Measurements from ENCODE around the gene SLC29A3.

Gene SLC29A3

DNA sequence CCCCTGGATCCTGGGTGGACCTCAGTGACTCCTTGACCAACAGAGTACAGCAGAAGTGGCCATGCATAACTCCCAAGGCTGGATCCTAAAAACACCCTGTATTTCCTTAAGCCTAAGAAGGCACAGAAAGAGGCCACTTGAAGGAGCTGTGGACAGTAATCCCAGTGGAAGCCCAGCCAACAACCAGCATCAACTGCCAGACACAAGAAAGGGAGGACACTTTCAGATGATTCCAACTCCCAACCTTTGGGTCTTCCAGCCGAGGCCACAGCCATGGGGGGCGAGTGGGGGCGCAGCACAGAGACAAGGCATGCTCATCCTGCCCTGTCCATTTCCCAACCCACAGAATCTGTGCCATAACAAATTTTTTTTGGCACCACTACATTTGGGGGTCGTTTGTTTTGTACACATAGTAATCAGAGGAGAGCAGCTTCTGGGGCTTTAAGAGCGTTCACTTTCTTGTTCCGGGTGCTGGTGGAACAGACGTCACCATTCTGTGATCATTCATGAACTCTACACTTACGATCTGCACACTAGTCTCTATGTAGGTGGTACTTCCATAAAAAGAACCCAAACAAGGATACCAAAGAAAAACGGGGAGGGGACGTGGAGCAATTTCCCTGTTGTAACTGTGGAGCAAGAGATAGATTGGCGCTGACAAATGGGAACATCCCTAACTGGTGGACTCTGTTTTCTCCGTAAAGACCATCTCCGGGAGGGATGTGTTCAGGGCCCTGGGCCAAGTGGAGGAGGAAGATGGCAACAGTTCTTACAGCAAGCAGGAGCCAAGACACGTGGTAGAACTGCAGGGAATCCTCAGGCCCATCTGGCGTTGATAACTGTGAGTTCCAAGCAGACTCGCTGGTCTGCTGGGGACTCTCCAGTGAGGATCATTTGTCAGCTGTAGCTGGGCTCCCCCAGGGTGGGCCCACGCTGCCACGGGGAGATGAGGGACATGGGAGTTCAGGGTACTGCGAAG lies 6.0 kb upstream of the SLC29A3 start:
- peaks cover 20 to 44% of the 10 kb centered on the region in 2 donors for H3K27me3 Mint-ChIP-seq

DNA sequence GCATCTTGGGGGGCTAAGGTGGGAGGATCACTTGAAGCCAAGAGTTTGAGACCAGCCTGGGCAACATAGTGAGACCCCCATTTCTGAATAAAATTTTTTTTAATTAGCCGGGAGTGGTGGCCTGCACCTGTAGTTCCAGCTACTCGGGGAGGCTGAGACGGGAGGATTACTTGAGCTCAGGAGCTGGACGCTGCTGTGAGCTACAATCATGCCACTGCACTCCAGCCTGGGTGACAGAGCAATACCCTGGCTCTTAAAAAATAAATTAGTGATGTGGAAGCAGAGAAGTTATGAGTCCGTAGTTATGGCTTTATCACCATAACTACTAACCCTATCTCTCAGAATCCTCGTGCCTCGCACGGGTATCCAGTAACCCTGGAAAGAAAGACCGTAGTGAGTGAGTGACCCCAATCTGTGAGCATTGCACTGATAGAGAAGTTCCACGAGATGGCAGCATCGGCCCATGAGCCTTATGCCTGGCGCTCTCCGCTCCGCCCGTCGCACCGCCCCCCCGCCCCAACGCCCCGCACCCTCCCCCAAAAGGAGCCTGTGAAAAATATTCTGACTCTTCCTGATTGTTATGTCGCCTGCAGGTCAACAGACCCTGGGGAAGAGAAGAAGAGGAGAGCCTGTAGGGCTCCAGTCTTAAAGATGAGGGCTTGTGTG lies 4.9 kb upstream of the SLC29A3 start:
- Mint-ChIP-seq H3K27me3 (peaks cover 16 to 37% of the 10 kb centered on the region in 2 donors), H3K27ac (no peak overlapping the region), H3K4me3 (peak overlapping the region in 1 of 2 donors; percentile 8), H3K36me3 (ENCODE audit: insufficient read depth) (peaks cover 7% of the 10 kb centered on the region), H3K4me1 (ENCODE audit: low read depth in 2 of 2) (peaks cover 4 to 6% of the 10 kb centered on the region in 2 donors), H3K9me3 (no peaks in the 10 kb centered on the region)
- DNase-seq: peak; percentile 41 to 52 (median 49)
- peak; percentile 45 for ATAC-seq (replicated peaks)

More for the DNA sequence above, 6.0 kb upstream of the SLC29A3 start:
- DNase-seq (no peak), ATAC-seq (replicated peaks) (no peak)
- Mint-ChIP-seq H3K36me3 (ENCODE audit: insufficient read depth) (no peaks in the 10 kb centered on the region), H3K4me3 (no peak overlapping the region), H3K4me1 (ENCODE audit: low read depth in 2 of 2) (no peaks in the 10 kb centered on the region), H3K27ac (no peak overlapping the region), H3K9me3 (no peaks in the 10 kb centered on the region)

DNA sequence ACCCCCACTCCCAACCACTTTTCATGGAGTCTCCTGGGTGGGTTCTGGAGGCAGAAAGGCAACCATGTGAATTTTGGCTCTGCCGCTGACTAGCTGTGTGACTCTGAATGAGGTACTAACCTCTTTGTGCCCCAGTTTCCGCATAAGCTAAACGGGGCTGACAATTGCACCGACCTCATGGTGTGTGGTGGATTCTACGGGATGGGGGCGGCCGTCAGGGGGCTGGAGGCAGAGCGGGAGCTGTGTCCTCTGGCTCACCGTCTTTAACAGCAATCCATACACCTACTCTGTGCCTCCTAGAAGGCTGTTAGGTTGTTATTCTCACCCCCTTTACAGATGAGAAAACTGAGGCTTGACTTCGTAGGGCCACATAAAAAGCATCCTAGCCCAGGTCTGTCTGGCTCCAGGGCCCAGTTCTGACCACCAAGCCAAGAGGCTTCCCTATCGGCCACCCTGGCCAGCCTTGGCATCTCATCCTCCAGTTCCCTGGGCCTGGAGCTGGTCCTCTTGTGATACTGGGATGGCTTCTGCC lies 4.3 kb upstream of the SLC29A3 start:
- Mint-ChIP-seq H3K4me3 (no peak overlapping the region), H3K36me3 (ENCODE audit: insufficient read depth) (peaks cover 12% of the 10 kb centered on the region), H3K27me3 (peaks cover 15 to 31% of the 10 kb centered on the region in 2 donors), H3K27ac (no peak overlapping the region), H3K9me3 (no peaks in the 10 kb centered on the region), H3K4me1 (ENCODE audit: low read depth in 2 of 2) (peaks cover 4 to 11% of the 10 kb centered on the region in 2 donors)
- DNase-seq (no peak), ATAC-seq (replicated peaks) (no peak)

DNA sequence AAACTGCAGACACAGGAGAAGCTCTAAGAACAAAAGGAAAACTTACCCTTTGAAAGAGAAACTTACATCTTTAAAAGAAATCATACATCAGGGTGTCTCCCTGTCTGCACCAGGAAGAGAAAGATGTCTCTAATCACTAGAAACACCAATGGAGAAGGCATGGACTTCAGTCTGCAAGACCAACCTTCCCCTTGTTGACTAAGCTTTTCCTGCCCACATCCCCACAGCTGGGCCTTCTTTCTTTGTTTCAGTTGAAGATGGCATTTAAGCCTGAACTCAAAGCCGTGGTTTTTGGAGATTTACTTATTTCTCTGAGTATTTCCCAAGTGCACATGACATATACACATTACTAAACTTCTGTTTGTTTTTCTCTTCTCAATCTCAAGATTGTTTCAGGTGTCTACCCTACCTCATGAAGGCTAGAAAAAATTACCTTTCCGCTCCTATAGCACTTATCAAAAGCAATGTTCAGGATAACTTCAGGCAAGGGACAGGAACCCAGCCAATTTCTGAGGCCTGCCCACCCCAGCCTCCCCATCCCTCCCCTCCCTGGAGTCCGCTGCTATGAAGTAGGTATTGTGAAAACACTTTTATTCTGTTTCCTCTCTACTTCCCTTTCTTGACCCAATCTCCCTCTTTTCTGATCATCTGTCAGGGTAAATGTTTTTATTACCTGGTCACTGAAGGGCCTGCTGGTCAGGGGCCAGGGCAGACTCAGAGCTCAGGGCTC lies 2.8 kb upstream of the SLC29A3 start:
- Mint-ChIP-seq H3K27ac (no peak overlapping the region), H3K9me3 (no peaks in the 10 kb centered on the region), H3K36me3 (ENCODE audit: insufficient read depth) (peaks cover 12% of the 10 kb centered on the region), H3K27me3 (peaks cover 15 to 17% of the 10 kb centered on the region in 2 donors), H3K4me1 (ENCODE audit: low read depth in 2 of 2) (peaks cover 10 to 18% of the 10 kb centered on the region in 2 donors), H3K4me3 (no peak overlapping the region)
- no peak for DNase-seq
- no peak for ATAC-seq (replicated peaks)

DNA sequence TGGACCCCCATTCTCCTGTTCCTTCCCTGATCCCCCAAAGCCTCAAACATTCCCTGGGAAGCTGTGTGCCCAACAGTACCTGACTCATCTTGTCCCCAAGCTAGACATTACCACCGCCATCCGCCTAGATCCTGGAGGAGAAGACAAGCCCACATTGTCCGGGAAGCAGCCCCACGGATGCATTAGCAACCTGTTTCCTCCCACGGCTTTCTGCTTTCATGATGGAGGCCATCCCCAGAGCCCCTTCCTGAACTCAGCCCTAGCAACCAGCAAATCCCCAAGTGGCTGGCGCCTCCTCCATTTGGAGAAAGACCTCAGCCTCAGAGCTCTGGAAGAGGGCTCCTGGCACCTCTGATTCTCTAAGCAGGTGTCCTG lies 2.3 kb upstream of the SLC29A3 start:
- H3K27ac Mint-ChIP-seq: no peak overlapping the region
- H3K36me3 Mint-ChIP-seq (ENCODE audit: insufficient read depth): peaks cover 12% of the 10 kb centered on the region
- peaks cover 10 to 18% of the 10 kb centered on the region in 2 donors for H3K4me1 Mint-ChIP-seq (ENCODE audit: low read depth in 2 of 2)
- no peak for DNase-seq
- no peak for ATAC-seq (replicated peaks)
- no peaks in the 10 kb centered on the region for H3K9me3 Mint-ChIP-seq
- peaks cover 15 to 17% of the 10 kb centered on the region in 2 donors for H3K27me3 Mint-ChIP-seq
- no peak overlapping the region for H3K4me3 Mint-ChIP-seq

DNA sequence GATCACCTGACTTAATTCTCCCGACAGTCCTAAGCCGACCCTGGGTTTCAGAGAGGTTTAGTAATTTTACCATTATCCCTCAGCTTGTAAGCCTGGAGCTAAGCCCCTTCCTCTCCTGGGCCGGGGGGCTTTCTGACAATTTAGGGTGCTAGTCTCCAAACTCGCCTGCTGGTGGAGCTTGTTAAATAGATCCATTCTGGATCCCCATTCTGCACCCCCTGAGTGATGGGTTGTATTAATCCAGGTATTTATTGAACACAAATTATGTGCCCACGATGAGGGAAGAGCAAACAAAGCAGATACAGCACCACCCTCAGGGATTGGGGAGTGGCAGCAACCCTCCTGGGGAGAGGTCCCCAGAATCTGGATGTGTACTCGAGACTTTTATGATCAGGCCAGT lies 1.3 kb upstream of the SLC29A3 start:
- Mint-ChIP-seq H3K9me3 (no peaks in the 10 kb centered on the region), H3K4me3 (peak overlapping the region; percentile 32 to 34), H3K4me1 (ENCODE audit: low read depth in 2 of 2) (peaks cover 10 to 22% of the 10 kb centered on the region in 2 donors), H3K36me3 (ENCODE audit: insufficient read depth) (peaks cover 12% of the 10 kb centered on the region), H3K27ac (no peak overlapping the region), H3K27me3 (peaks cover 12 to 13% of the 10 kb centered on the region in 2 donors)
- DNase-seq: no peak
- ATAC-seq (replicated peaks): no peak

DNA sequence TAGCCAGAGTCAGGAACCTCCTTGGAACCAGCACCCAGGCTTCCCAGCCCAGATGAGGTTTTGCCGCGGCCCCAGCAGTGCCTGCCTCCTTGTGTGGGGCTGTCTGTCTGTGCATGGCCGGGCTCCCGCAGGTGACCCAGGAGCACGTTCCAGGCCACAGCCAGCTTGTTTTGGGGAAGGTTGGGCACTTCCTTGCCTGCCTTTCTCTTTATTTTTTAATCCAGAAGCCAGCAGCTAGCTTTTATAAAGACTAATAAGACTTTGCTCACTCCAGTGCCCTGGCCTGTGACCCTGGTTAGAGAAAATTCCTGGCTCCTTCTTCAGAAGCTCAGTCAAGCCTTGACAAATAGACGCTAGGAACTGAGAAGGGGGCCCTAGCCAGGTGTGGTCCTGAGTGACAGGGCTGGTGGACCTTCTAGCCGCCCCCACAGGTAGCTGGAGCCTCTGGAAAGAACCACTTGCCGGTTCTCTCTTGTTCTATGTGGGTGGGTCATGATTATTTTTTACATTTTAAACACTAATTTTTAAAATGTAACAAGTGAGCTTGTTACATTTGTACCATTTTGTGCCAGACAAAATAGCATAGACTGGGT lies 837 bp downstream of the SLC29A3 start:
- no peak for DNase-seq
- Mint-ChIP-seq H3K27me3 (no peaks in the 10 kb centered on the region), H3K4me1 (ENCODE audit: low read depth in 2 of 2) (peaks cover 29 to 30% of the 10 kb centered on the region in 2 donors), H3K36me3 (ENCODE audit: insufficient read depth) (peaks cover 18% of the 10 kb centered on the region), H3K27ac (peak overlapping the region; percentile 86 to 93), H3K9me3 (no peaks in the 10 kb centered on the region), H3K4me3 (peak overlapping the region; percentile 96 to 99)
- ATAC-seq (replicated peaks): no peak

DNA sequence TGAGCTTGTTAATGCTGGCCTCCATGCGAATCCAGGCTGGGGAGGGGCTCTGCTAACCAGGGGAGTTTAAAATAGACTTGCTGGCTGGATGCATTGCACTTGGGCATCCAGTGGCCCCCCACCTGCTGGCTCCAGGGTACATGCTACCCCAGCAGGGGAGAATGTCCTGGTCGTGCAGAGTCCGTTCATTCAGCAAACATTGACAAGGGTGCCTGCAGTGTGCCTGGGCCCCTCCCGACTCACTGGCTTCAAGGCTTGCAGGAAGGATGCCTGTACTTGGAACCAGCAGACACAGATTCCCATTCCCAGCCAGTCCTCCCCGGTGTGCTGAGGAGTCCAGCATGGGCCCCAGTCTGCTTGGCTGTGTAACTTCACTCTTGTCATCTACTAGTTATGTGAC lies 1.5 kb downstream of the SLC29A3 start:
- Mint-ChIP-seq H3K36me3 (ENCODE audit: insufficient read depth) (peaks cover 20% of the 10 kb centered on the region), H3K4me1 (ENCODE audit: low read depth in 2 of 2) (peaks cover 29 to 30% of the 10 kb centered on the region in 2 donors), H3K27ac (peak overlapping the region in 1 of 2 donors; percentile 93), H3K27me3 (no peaks in the 10 kb centered on the region), H3K9me3 (no peaks in the 10 kb centered on the region), H3K4me3 (peak overlapping the region; percentile 96 to 99)
- no peak for ATAC-seq (replicated peaks)
- no peak for DNase-seq

DNA sequence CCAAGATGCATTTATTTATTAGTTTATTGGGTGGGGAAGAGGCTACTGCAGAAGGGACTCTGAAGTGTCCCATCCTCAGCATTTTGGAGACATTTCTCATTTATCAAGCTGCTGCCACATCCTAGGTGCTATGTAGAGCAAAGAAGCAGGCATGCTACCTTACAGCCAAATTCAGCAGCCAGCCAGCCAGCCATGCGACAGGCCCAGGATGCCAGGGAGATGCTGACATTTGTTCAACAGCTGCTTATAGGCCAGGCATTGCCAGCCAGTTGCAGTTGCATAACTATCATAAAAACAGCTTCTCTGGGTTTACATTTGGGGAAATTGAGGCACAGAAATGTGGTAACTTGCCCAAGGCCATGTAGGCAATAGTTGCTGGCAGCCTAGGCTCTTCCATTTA lies 2.3 kb downstream of the SLC29A3 start:
- Mint-ChIP-seq H3K9me3 (no peaks in the 10 kb centered on the region), H3K36me3 (ENCODE audit: insufficient read depth) (peaks cover 20% of the 10 kb centered on the region), H3K4me3 (no peak overlapping the region), H3K4me1 (ENCODE audit: low read depth in 2 of 2) (peaks cover 29 to 30% of the 10 kb centered on the region in 2 donors), H3K27ac (no peak overlapping the region), H3K27me3 (no peaks in the 10 kb centered on the region)
- DNase-seq (no peak), ATAC-seq (replicated peaks) (no peak)

DNA sequence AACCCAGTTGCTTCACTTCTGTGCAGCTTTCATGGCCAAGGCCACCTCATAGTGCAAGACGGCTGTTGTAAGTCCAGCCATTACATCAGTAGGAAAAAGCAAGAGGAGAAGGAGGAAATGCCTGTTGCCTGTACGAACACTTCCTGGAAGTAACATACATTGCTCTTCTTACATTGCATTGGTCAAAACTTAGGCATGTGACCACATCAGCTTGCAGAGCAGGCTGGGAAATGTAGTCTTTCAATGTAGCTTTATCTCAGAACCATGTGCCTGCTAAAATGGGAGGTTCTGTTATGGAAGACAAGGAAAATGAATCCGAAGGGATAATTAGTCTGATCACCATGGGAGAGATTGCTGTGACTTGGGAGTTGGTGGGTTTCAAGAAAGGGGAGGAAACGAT lies 4.3 kb downstream of the SLC29A3 start:
- Mint-ChIP-seq H3K9me3 (no peaks in the 10 kb centered on the region), H3K36me3 (ENCODE audit: insufficient read depth) (peaks cover 25% of the 10 kb centered on the region), H3K4me3 (no peak overlapping the region), H3K4me1 (ENCODE audit: low read depth in 2 of 2) (peaks cover 34 to 38% of the 10 kb centered on the region in 2 donors), H3K27me3 (no peaks in the 10 kb centered on the region), H3K27ac (no peak overlapping the region)
- DNase-seq (no peak), ATAC-seq (replicated peaks) (no peak)

DNA sequence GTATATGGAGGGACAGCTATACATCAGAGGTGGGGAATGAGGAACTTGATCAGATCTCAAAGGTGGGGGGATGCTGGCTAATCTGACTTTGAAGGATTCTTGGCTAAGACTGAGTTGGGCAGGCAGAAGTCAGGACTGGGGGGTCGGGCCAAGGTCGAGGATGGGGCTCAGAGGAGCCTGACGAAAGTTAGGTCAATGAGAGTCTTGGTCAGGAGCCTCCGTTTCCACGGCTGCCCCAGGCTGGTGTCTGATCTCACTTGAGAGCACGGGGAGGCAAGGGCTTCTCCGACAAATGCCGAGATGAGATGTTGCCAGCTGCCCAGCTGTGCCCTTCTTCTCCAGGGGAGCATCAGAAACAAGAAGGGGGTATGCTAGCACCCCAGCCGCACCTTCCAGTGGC lies 5.7 kb downstream of the SLC29A3 start:
- Mint-ChIP-seq H3K36me3 (ENCODE audit: insufficient read depth) (peaks cover 13% of the 10 kb centered on the region), H3K9me3 (no peaks in the 10 kb centered on the region), H3K27ac (no peak overlapping the region), H3K4me3 (no peak overlapping the region), H3K27me3 (no peaks in the 10 kb centered on the region), H3K4me1 (ENCODE audit: low read depth in 2 of 2) (peaks cover 24 to 38% of the 10 kb centered on the region in 2 donors)
- DNase-seq: no peak
- ATAC-seq (replicated peaks): no peak

DNA sequence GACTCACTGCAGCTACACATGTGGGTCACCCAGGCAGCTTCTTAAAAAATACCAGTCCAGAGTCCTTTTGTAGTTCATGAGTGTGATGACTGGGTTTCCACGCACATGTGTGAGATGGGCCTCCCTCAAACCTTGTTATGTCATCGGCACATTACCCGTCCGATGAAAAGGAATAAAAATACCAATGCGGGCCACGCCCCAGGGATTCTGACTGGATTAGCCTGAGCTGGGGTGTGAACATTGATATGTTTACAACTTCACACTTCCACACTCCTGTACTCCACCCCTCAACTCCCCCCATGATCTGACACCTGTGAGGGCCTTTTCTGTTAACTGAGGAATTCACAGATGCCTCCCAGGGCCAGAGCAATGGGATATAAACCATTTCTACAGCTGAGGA lies 6.2 kb downstream of the SLC29A3 start:
- Mint-ChIP-seq H3K4me3 (no peak overlapping the region), H3K9me3 (no peaks in the 10 kb centered on the region), H3K27ac (no peak overlapping the region), H3K27me3 (no peaks in the 10 kb centered on the region), H3K4me1 (ENCODE audit: low read depth in 2 of 2) (peaks cover 22 to 33% of the 10 kb centered on the region in 2 donors), H3K36me3 (ENCODE audit: insufficient read depth) (peaks cover 17% of the 10 kb centered on the region)
- no peak for ATAC-seq (replicated peaks)
- no peak for DNase-seq

DNA sequence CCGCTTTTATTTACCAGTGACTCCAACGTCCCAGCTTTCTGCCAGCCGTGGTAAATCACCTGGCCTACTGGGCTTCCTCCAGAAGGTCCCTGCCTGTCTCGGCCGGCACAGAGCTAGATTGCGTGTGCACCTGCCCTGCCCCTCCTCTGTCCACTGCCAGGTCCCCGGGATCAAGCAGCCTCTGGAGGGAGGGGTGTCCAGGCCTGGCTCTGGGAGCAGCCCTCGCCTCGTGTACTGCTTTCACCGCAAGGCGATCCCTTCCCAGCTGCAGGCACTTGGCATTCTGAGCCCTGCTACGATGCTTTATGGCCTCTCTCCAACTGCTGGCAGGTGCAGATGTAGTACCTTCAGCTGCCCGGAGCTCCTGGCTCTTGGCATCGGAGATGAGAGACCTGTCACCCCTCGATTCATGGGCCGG lies 7.4 kb downstream of the SLC29A3 start:
- Mint-ChIP-seq H3K4me3 (no peak overlapping the region), H3K27ac (peak overlapping the region in 1 of 2 donors; percentile 44), H3K36me3 (ENCODE audit: insufficient read depth) (peaks cover 17% of the 10 kb centered on the region), H3K27me3 (no peaks in the 10 kb centered on the region), H3K4me1 (ENCODE audit: low read depth in 2 of 2) (peaks cover 18 to 32% of the 10 kb centered on the region in 2 donors), H3K9me3 (no peaks in the 10 kb centered on the region)
- DNase-seq (no peak), ATAC-seq (replicated peaks) (no peak)

All from effector memory CD8-positive, alpha-beta T cell (primary cell).